Left renal pelvis (tissue), 4 donors: ENCODE data around the gene LIPG. TPM values are rescaled to one million over a fixed set of nuclear protein-coding genes. Genes with fewer than 3 reads are reported as not detected.
"Not testable (repeated sequence)": the region's sequence is repeated elsewhere in the genome, so short reads cannot be mapped to it uniquely, and the experiment has no call there.

Experiments
- DNase-seq, 4 donors: peaks; one replicate each; pipeline ENCODE4 v3.0.0-alpha.2; 2013; ENCODE audit warnings: low read depth in 4 of 4, low spot score in 3 of 4
- polyA plus RNA-seq, 4 donors: library from polyadenylated mRNA; unstranded; fragments of 120-200 nt; gene quantifications; one replicate each; pipeline ENCODE4 v1.2.1, GENCODE V29; 2013; ENCODE audit not compliant: insufficient read length in 4 of 4

Gene LIPG
- polyA plus RNA-seq, 4 donors = 4.9 to 58.8 (median 58.5) TPM

DNA sequence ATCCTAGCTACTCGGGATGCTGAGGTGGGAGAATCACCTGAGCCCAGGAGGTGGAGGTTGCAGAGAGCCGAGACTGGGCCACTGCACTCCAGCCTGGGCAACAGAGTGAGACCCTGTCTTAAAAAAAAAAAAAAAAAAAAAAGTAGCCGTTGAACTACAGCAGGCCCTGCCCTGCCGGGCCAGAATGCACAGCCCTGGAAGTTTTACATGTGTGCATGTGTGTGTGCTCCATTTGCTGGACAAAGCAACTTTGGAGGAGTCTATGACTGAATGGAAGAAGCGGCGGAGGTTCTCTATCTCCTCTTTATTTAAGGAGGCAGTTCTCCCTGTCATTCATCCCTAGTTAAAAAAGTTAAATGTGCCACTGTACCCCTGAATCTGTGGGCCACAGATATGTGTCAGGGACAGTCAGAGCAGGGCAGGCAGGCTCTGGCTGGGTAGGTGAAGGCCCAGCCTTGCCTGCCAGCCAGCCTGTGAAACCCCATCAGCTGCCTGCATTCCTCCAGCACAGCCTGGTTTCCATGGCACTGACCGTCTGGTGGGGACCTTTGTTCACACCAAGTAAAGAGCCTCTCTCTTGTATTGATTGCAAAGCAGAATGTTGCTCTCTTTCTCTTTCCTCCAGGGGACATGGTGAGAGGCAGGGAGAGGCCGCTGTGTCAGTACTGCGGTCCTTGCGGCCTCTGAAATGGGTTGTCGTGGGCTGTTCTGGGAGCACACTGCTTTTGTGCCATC is 10.9 kb downstream of the LIPG start:
- no peak for DNase-seq

DNA sequence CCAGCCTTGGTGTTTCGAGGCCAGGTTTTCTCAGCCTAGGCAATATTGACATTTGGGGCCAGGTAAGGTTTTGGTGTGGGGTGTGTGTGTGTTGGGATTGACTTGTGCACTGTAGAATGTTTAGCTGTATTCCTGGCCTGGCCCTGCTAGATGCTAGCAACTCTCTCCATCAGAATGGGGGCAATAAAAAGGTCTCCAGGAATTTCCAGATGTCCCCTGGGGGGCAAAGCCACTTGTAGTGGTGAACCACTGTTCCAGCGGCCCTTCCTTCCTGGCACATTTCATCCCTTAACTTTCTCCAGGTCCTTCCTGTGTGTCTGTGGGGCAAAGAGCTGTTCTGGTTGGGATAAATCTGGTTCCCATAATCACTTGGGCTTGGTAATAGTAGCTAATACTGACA is 12.0 kb downstream of the LIPG start:
- DNase-seq = no peak

DNA sequence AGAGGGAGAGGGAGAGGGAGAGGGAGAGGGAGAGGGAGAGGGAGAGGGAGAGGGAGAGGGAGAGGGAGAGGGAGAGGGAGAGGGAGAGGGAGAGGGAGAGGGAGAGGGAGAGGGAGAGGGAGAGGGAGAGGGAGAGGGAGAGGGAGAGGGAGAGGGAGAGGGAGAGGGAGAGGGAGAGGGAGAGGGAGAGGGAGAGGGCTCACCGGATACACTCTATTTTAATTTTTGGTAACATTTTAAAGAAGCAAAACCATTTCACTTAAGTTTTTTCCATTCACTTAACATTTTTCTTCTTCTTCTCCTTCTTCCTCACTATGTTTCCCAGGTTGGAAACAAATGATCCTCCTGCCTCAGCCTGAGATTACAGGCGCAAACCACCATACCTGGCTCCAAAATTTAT is 17.2 kb downstream of the LIPG start:
- not testable (repeated sequence) for DNase-seq

- DNase-seq = not testable (repeated sequence)
These were observed 17.7 kb downstream of the LIPG start for GRCh38 chr18:49579583-49579982.

- no peak for DNase-seq
These were observed 18.4 kb downstream of the LIPG start for GRCh38 chr18:49580279-49580678.

GRCh38 chr18:49581371-49581770 is 19.5 kb downstream of the LIPG start:
- no peak for DNase-seq

GRCh38 chr18:49582579-49582978 is 20.7 kb downstream of the LIPG start:
- DNase-seq = no peak

DNA sequence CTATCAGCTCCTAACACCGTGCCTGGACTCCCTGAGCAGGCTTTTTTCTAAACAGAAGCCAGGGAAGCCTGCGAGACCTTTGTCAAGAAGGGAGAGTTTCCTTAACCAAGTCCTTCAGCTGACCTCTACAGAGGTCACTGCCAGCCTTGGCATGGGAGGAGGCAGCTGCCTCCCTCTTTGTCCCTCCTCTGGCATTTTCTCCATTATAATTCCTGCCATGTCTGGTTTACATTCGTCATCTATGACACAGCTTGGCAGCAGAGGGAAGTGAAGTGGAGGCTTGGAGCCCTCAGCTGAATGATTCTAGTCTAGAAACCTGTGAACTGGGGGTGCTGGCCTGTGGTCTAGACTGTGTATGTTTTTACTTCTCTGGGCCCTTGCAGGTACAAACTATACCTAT is 22.5 kb downstream of the LIPG start:
- no peak for DNase-seq

GRCh38 chr18:49584951-49585350 is 23.1 kb downstream of the LIPG start:
- not testable (repeated sequence) for DNase-seq

DNA sequence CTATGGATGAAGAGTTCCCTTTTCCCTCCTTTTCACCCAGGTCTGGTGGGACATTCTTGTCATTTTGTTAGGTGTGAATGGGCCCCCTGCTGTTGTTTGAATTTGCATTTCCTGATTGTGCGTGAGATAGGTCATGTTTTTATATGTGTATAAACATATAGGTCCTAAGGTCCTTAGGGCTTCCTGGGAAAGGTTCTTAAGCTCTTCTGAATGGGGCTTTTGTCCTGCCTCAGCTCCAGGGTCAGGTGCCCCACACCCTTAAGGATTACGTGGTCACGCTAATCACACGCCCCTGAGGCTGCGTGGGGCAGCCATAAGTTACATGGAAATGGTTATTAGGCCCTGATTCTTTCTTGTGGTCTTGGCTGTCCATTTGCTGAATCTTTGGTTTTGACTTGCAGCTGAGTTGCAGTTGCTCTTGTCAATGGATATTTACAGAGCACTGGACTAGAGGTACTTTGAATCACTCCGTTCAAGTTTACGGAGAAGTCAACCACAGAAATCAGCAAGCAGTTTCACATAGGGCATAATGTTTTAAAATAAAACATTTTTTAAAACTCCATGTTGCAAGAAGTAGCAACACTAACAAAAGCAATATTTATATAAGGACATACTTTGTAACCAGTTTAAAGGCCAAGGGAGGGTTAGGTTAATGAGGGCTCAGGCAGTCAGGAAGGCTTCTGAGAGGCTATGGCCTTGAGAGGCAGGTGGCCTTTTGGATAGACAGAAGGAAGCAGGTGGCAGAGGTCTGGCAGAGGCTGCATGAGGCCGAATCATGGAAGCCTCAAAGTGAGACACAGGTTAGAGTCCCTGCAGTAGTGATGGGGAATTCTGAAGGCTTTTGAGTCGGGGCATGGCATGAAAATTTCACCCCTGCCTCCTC is 24.2 kb downstream of the LIPG start:
- DNase-seq = no peak

DNA sequence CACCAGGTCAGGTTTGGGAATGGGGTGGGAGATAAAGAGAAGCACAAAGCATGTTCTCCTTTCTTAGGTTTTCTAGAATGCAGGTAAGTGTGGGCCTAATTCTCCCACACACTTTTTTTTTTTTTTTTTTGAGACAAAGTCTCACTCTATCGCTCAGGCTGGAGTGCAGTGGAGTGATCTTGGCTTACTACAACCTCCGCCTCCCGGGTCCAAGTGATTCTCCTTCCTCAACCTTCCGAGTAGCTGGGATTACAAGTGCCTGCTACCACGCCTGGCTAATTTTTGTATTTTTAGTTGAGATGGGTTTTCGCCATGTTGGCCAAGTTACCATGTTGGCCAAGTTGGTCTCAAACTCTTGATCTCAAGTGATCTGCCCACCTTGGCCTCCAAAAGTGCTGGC is 26.3 kb downstream of the LIPG start:
- DNase-seq = no peak

DNA sequence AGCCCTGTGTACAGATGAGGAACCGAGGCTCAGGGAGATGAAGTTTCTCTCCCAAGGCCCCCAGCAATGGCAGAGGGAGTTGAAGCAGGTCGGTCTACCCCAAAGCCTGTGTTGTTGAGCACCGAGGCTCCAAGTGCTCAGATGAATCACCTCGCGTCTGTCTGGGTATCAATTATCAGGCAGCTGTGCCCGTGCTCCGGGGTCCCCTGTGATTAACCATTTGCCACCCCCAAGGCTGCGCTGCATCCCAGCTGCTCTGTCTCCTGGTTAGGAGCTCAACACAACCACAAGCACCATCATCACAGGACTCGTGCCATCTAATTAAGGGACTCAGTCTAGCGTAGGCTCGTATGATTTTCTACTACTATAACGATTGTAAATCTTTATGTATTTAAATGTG is 27.1 kb downstream of the LIPG start:
- DNase-seq = no peak

DNA sequence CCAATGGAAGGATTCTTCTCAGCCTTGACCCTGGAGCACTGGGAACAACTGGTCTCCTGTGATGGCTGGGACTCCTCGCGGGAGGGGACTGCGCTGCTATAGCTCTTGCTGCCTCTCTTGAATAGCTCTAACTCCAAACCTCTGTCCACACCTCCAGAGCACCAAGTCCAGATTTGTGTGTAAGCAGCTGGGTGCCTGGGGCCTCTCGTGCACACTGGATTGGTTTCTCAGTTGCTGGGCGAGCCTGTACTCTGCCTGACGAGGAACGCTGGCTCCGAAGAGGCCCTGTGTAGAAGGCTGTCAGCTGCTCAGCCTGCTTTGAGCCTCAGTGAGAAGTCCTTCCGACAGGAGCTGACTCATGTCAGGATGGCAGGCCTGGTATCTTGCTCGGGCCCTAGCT is 28.8 kb downstream of the LIPG start:
- no peak for DNase-seq

DNA sequence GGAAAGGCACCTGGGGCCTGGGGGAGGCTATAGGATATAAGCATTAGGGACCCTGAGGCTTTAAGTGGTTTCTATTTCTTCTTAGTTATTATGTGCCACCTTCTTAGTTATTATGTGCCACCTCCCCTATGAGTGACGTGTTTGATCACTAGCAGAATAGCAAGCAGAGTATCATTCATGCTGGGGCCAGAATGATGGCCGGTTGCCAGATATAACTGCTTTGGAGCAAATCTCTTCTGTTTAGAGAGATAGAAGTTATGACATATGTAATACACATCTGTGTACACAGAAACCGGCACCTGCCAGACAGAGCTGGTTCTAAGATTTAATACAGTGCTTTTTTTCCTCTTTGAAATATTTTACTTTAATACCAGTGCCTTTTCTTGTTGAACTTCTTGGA is 29.4 kb downstream of the LIPG start:
- no peak for DNase-seq

DNA sequence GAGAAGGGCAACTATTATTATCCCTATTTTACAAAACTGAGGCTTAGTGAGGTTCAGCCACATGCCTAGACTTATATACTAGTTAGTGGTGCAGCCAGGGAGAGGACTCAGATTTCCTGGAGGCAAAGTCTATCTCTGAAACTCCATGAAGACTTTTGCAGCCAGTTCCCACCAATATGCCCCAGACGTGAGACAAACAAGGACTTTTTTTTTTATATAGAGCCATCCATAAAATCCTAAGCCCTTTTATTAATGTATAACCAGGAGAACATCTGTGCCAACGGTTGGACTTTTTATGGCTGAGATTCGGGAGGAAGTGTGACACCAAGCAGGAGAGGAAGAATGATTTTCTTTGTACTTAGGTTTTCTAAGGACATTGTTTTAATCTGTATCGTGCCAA is 29.9 kb downstream of the LIPG start:
- no peak for DNase-seq

DNA sequence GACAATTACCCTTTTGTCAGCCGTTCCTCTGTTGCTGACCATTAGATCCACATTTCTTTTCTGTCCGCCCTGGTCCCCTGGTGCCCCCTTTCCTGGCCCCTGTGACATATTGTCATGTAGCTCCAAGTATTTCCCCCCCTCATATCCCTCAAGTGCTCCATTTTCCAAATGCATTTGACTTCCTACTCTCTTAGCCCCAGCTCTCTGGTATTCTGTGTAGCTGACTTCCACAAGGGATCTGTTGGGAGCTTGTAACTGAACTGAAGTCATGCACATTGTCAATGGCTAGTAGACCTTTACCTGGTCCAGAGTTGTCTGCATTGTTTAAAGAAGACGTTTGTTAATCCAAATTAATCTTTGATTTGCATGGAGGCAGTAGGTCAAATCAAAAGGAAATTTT is 34.8 kb downstream of the LIPG start:
- no peak for DNase-seq

- no peak for DNase-seq
These were observed 35.5 kb downstream of the LIPG start for GRCh38 chr18:49597157-49597931.

- DNase-seq = no peak
These were observed 39.4 kb downstream of the LIPG start for GRCh38 chr18:49601211-49601610.

GRCh38 chr18:49608366-49609255 is 46.8 kb downstream of the LIPG start:
- no peak for DNase-seq
